Calu3 (cell line): ENCODE results near the gene MTG2. TPM values are rescaled to one million over a fixed set of nuclear protein-coding genes. Genes with fewer than 3 reads are reported as not detected.

Experiments
- BruUV-seq: library from RNA; stranded (reverse); fragments of 400-500 nt; replicated peaks from 2 replicates; lab custom pipeline; 2021; lab: Mats Ljungman, UMichigan
- CTCF ChIA-PET: fragments of 300-600 bp; sonication (Branson Sonifier 250); formaldehyde crosslinking; loops from one replicate; lab custom pipeline; 2022; ENCODE audit warnings: antibody characterized with exemption; lab: Charles Lee
- DNase-seq: peaks from one replicate; pipeline ENCODE4 v3.0.0; 2022
- H3K27ac Mint-ChIP-seq: one replicate; pipeline ENCODE4 v1.8.0; 2022; ENCODE audit warnings: mixed read lengths; ENCODE audit not compliant: unreplicated experiment
- H3K27me3 Mint-ChIP-seq: one replicate; pipeline ENCODE4 v1.8.0; 2022; ENCODE audit warnings: mixed read lengths; ENCODE audit not compliant: unreplicated experiment
- H3K36me3 Mint-ChIP-seq: one replicate; pipeline ENCODE4 v1.8.0; 2022; ENCODE audit warnings: mild to moderate bottlenecking, moderate library complexity, mixed read lengths; ENCODE audit not compliant: insufficient read depth, unreplicated experiment
- H3K4me1 Mint-ChIP-seq: one replicate; pipeline ENCODE4 v1.8.0; 2022; ENCODE audit warnings: mild to moderate bottlenecking, low read depth, mixed read lengths; ENCODE audit not compliant: unreplicated experiment
- H3K4me3 Mint-ChIP-seq: one replicate; pipeline ENCODE4 v1.8.0; 2022; ENCODE audit warnings: mild to moderate bottlenecking, low read depth, moderate library complexity, mixed read lengths; ENCODE audit not compliant: unreplicated experiment
- H3K9me3 Mint-ChIP-seq: one replicate; pipeline ENCODE4 v1.8.0; 2022; ENCODE audit warnings: low read depth, mixed read lengths; ENCODE audit not compliant: unreplicated experiment
- CTCF ChIP-seq: fragments of 200-600 bp; IDR thresholded peaks from one replicate; pipeline ENCODE4 v1.8.0; 2022; ENCODE audit warnings: antibody characterized with exemption; ENCODE audit not compliant: unreplicated experiment
- intact Hi-C: fragments of 100-400 bp; cut with micrococcal nuclease; formaldehyde crosslinking; loops from one replicate; pipeline ENCODE4 v1.10.0; 2022; ENCODE audit not compliant: unreplicated experiment
- total RNA-seq: library from RNA; stranded (reverse); gene quantifications from 2 replicates; pipeline ENCODE4 v1.2.3, GENCODE V29; 2022

The MTG2 gene
- total RNA-seq, 1 experiment from 2014 or later, result 87.9 TPM

- intact Hi-C loops, result no loop called here
- DNase-seq, result no peak
- no peak overlapping the region for H3K27ac Mint-ChIP-seq
- BruUV-seq, result no TSS peak
- H3K4me3 Mint-ChIP-seq, result no peak overlapping the region
- peaks cover 53% of the 10 kb centered on the region for H3K4me1 Mint-ChIP-seq
- H3K36me3 Mint-ChIP-seq, result peaks cover 54% of the 10 kb centered on the region
- no peaks in the 10 kb centered on the region for H3K27me3 Mint-ChIP-seq
- H3K9me3 Mint-ChIP-seq, result no peaks in the 10 kb centered on the region
- TF ChIP-seq CTCF, result no peak
- CTCF ChIA-PET, result no interaction called here
Measured at GRCh38 chr20:62159052-62159451, 23.8 kb upstream of the MTG2 start.

- peak; percentile 72 for DNase-seq
- H3K4me3 Mint-ChIP-seq, result peak overlapping the region; percentile 15
- H3K4me1 Mint-ChIP-seq, result peaks cover 48% of the 10 kb centered on the region
- no peaks in the 10 kb centered on the region for H3K27me3 Mint-ChIP-seq
- peak overlapping the region; percentile 8 for H3K27ac Mint-ChIP-seq
- no TSS peak for BruUV-seq
- peaks cover 54% of the 10 kb centered on the region for H3K36me3 Mint-ChIP-seq
- no peaks in the 10 kb centered on the region for H3K9me3 Mint-ChIP-seq
- no peak for TF ChIP-seq CTCF
- CTCF ChIA-PET, result interaction anchor here (0.6 kb wide), 1 partner anchor 454 kb away, joined by 7 read pairs; no protein-coding TSS in a partner anchor
- intact Hi-C loops, result no loop called here
Measured at GRCh38 chr20:62159839-62160238, 23.0 kb upstream of the MTG2 start.

- intact Hi-C loops, result no loop called here
- Mint-ChIP-seq H3K9me3 (no peaks in the 10 kb centered on the region), H3K4me1 (peaks cover 44% of the 10 kb centered on the region), H3K27ac (no peak overlapping the region), H3K27me3 (no peaks in the 10 kb centered on the region), H3K4me3 (peak overlapping the region; percentile 15), H3K36me3 (peaks cover 52% of the 10 kb centered on the region)
- TF ChIP-seq CTCF, result no peak
- CTCF ChIA-PET, result interaction anchor here (0.6 kb wide), 1 partner anchor 454 kb away, joined by 7 read pairs; no protein-coding TSS in a partner anchor
- BruUV-seq, result no TSS peak
- no peak for DNase-seq
Measured at GRCh38 chr20:62160253-62160652, 22.6 kb upstream of the MTG2 start.

GRCh38 chr20:62160876-62161275, 22.0 kb upstream of the MTG2 start:
- intact Hi-C loops, result no loop called here
- peaks cover 58% of the 10 kb centered on the region for H3K36me3 Mint-ChIP-seq
- H3K27ac Mint-ChIP-seq, result peak overlapping the region; percentile 53
- H3K9me3 Mint-ChIP-seq, result no peaks in the 10 kb centered on the region
- H3K4me1 Mint-ChIP-seq, result peaks cover 39% of the 10 kb centered on the region
- H3K4me3 Mint-ChIP-seq, result peak overlapping the region; percentile 39
- CTCF ChIA-PET, result no interaction called here
- H3K27me3 Mint-ChIP-seq, result no peaks in the 10 kb centered on the region
- DNase-seq, result no peak
- BruUV-seq, result no TSS peak
- TF ChIP-seq CTCF, result no peak
